Fibroblast of skin of right biceps (primary cell): ENCODE results near the gene TMEM131.
"Not testable (repeated sequence)": the region's sequence is repeated elsewhere in the genome, so short reads cannot be mapped to it uniquely, and the experiment has no call there.

Source experiments
- DNase-seq: peaks from one replicate; pipeline ENCODE4 v3.0.0-alpha.2; 2013

TMEM131 gene

DNA sequence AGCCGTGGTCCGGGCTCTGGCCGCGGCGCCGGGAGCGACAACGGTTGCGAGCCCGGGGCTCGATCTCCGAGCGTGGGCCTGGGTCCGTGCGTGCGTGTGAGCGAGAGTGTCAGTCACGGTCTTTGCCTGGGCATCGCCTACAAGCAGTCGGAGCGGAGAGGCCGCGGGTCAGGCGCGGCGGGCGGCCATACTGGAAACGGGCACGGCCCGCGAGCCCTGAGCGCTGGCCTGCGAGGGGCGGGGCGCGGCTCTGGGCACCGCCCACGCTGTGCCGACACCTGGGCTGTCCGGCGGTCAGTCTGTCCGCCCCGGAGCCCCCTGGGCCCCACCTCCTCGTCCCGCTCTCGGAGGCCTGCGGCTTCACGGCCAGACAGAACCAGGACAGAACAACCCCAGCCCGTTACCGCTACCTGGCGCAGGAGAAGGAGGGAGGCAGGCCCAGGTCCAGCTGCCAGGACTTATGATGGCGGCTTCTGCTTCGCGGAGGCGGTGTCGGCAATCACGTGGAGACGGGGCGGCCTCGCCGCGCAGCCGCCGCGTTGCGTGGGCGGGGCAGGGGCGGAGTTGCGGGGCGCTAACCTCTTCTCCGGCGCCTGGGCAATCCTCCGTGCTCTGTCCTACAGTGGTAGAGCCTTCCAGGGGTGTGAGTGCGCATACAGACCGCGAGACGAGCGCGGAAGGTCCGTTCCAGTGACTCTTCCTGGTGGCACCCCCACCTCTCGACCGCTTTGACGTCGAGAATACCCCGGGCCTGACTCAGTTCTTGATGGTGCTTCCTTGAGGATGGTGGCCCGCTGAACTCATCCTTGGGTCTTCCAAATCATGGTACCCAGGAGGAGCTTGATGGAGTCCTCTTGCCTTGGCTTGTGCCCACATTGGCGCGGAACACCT lies at the start of gene TMEM131:
Gene TMEM131 (minus strand): TSS at position 215 of the 891 bp plus-strand sequence. CDS start 286 bp downstream, outside the sequence.
- DNase-seq, result peak; percentile 97

- DNase-seq, result not testable (repeated sequence)
Observed at GRCh38 chr2:98044730-98045129, 49.0 kb upstream of the TMEM131 start.

- no peak for DNase-seq
Observed at GRCh38 chr2:98043101-98043500, 47.4 kb upstream of the TMEM131 start.

DNA sequence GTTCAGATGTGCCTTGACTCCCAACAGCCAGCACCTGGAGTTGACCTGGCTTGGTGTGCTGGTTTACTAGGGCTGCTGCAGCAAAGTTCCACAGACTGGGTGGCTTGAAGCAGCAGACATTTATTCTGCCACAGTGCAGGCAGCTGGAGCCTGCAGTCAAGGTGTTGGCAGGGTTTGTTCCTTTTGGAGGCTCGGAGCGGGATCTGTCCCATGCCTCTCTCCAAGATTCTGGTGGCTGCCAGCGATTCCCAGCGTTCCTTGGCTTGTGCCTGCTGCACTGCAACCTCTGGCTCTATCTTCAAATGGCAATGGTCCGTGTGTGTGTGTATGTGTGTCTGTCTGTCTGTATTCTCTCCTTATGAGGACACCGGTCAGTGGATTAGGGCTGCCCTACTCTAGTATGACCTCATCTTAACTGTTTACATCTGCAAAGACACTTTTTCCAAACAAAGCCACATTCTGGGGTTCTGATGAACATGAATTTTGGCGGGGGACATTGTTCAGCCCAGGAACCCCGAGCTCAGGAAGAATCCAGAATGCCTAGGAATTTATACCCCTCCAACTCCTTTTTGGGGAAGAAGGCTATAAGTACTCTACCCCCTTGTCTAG lies 44.7 kb upstream of the TMEM131 start:
- DNase-seq, result no peak

DNA sequence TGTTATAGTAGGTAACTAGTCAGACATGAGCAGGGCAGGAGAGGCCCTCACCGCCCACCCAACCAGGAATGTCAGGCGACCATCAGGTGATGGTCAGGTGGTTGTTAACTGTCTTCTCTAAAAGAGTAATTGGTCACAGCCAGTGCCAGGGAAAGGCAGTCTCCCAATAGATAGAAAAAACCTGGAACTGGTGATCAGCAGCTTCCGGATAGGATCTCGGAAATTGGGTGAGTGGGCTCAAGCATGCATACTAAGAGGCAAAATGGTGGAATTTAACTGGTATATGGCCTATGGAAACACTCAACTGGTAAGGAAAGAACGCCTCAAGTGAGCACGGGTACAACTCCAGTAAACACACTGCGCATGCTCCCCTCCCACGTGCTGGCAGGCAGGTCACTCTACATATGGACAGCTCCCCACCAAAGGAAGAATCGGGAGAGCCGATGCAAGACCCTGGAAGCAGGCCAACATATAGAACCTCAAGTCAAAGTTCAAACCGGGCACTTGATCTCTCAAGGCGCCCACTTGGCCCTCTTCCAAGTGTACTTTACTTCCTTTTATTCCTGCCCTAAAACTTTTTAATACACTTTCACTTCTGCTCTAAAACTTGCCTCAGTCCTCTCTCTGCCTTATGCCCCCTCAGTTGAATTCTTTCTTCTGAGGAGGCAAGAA lies 43.5 kb upstream of the TMEM131 start:
- DNase-seq, result no peak

GRCh38 chr2:98037666-98038336 lies 42.1 kb upstream of the TMEM131 start:
- DNase-seq, result no peak

- DNase-seq, result no peak
Observed at GRCh38 chr2:98037206-98037605, 41.5 kb upstream of the TMEM131 start.

GRCh38 chr2:98036349-98037000 lies 40.7 kb upstream of the TMEM131 start:
- no peak for DNase-seq

DNA sequence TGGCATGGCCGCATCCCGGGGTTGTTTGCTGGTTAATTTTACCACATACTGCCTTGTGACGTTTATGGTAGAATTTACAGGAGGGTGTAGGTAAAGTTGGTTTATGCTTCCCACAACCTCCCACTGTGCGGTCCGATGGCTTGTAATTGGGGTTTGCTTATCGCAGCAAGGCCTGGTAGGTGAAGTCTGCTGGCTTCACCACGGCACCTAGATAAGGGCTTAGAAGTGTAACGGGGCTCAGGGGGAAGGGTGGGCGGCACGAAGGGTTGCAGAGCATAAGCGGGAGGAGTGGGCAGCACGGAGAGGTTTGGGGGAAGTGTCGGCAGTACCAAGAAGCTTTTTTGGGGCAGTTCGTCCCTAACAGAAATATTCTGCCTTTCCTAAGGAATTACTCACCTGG lies 39.0 kb upstream of the TMEM131 start:
- no peak for DNase-seq

DNA sequence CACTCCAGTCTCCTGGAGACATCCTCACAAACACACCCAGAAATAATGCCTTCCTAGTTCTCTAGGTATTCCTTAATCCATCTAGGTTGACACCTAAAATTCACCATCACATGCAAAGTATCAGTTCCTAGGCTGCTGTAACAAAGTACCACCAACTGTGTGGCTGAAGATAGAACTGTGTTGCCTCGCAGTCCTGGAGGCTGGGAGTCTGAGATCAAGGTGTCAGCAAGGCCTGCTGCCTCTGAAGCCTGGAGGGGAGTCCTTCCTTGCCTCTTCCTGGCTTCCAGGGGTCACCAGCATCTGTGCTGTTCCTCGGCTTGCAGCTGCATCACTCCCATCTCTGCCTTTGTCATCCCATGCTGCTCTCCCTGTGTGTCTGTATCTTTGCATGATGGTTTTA lies 36.3 kb upstream of the TMEM131 start:
- DNase-seq, result no peak

GRCh38 chr2:98029718-98030222 lies 34.0 kb upstream of the TMEM131 start:
- DNase-seq, result peak; percentile 17

DNA sequence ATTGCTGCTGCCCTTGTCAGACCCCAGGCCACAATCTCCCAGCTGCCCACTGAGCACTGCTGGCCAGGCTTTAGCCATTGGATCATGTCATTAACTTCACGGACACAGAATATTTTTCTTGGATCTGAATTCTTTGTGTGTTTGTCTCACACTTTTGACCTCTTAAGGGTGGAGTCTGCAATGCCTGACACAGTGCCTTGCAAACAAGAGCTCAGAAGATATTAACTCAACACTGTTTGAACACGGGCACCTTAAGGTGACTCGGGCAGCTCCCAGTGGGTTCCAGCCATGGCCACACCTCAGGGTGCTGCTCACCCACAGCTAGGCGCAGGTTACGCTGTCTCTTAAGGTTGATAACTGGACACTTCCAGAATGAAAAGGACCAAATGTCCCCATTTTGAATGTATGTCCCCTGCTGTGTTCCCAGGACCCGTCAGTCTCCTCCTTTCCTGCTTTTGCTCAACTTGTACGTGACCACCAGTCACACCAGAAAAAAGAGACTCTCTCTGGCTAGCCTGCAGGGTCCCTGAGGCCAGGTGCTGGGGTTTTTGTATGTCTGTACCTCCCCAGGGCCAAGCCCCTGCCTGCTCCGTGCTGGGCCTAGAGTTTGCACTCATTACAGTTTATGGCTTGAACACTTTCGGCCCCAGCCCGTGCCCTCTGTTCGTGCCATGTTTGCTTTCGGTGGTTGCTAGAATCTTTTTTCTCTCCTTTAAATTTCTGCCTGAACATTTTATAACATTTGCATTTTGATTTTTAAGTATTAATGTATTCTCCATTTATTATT lies 33.4 kb upstream of the TMEM131 start:
- DNase-seq, result no peak

- peak; percentile 66 for DNase-seq
Observed at GRCh38 chr2:98028101-98028561, 32.4 kb upstream of the TMEM131 start.

GRCh38 chr2:98027538-98027937 lies 31.8 kb upstream of the TMEM131 start:
- no peak for DNase-seq

GRCh38 chr2:98026927-98027522 lies 31.3 kb upstream of the TMEM131 start:
- DNase-seq, result no peak

- DNase-seq, result no peak
Observed at GRCh38 chr2:98026292-98026691, 30.5 kb upstream of the TMEM131 start.

GRCh38 chr2:98025481-98026037 lies 29.8 kb upstream of the TMEM131 start:
- DNase-seq, result no peak

DNA sequence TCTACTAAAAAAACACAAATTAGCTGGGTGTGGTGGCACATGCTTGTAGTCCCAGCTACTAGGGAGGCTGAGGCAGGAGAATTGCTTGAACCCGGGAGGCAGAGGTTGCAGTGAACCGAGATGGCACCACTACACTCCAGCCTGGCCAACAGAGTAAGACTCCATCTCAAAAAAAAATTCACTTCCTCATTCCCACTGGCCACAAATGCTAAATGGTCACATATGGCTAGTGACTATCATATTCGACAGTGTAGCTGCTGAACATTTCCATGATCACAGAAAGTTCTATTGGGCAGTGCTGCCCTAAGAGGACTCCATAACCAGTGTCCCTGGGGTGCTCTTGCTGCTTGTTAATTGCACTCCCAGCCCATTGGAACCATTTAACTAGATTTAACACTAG lies 26.3 kb upstream of the TMEM131 start:
- DNase-seq, result not testable (repeated sequence)

GRCh38 chr2:98020992-98021713 lies 25.4 kb upstream of the TMEM131 start:
- DNase-seq, result no peak

- no peak for DNase-seq
Observed at GRCh38 chr2:98020516-98020915, 24.8 kb upstream of the TMEM131 start.
